Measurements from ENCODE around the gene ANGPT4. TPM values are rescaled to one million over a fixed set of nuclear protein-coding genes. Genes with fewer than 3 reads are reported as not detected.

The ANGPT4 gene
- total RNA-seq, 1 donor from 2014 or later, result not detected

DNA sequence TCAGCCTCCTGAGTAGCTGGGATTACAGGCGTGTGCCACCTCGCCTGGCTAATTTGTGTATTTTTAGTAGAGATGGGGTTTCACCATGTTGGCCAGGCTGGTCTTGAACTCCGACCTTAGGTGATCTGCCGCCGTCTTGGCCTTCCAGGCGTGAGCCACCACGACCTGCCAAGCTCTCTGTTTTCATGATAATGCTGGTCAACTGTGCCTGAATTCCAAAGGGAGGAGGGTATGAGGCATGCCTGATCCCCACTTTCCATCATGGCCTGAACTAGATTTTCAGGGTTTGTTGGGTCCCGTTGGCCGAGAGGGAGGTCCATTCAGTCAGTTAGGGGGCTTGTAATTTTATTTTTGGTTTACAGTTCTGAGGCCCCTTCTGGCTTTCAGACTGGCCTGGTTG is 28.0 kb upstream of the ANGPT4 start:
- no peak for DNase-seq (ENCODE audit: low read depth)
- TF ChIP-seq, protein P1, sequence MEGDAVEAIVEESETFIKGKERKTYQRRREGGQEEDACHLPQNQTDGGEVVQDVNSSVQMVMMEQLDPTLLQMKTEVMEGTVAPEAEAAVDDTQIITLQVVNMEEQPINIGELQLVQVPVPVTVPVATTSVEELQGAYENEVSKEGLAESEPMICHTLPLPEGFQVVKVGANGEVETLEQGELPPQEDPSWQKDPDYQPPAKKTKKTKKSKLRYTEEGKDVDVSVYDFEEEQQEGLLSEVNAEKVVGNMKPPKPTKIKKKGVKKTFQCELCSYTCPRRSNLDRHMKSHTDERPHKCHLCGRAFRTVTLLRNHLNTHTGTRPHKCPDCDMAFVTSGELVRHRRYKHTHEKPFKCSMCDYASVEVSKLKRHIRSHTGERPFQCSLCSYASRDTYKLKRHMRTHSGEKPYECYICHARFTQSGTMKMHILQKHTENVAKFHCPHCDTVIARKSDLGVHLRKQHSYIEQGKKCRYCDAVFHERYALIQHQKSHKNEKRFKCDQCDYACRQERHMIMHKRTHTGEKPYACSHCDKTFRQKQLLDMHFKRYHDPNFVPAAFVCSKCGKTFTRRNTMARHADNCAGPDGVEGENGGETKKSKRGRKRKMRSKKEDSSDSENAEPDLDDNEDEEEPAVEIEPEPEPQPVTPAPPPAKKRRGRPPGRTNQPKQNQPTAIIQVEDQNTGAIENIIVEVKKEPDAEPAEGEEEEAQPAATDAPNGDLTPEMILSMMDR (conservative IDR thresholded peaks at IDR 0.05; ENCODE audit: low read depth, low read length), result no peak
- no peak overlapping the region for H3K4me3 ChIP-seq (ENCODE audit: low read depth, low read length)

GRCh38 chr20:942611-943010 is 26.5 kb upstream of the ANGPT4 start:
- TF ChIP-seq, protein P1 (conservative IDR thresholded peaks at IDR 0.05; ENCODE audit: low read depth, low read length), result no peak
- no peak overlapping the region for H3K4me3 ChIP-seq (ENCODE audit: low read depth, low read length)

DNA sequence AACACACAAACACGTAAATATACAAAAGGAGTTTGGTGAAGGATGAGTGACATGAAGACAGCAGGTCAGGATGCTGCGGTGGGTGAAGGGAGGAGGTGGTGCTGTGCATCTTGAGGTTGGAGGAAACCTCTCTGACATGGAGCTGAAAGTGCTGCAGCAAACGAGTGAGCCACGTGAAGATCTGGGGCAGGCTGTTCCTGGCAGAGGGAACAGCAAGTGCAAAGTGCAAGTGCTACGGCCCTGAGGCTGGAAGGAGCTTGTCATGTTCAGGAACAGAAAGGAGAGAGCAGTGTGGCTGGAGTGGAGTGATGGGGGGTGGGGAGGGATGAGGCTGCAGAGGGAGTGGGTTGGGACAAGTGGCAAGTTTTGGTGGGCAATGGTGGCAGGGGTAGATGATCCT is 24.8 kb upstream of the ANGPT4 start:
- TF ChIP-seq, protein P1 (conservative IDR thresholded peaks at IDR 0.05; ENCODE audit: low read depth, low read length), result no peak
- no peak for DNase-seq (ENCODE audit: low read depth)
- no peak overlapping the region for H3K4me3 ChIP-seq (ENCODE audit: low read depth, low read length)

More at GRCh38 chr20:942611-943010, 26.5 kb upstream of the ANGPT4 start:
- no peak for DNase-seq (ENCODE audit: low read depth)

GRCh38 chr20:939606-940005 is 23.5 kb upstream of the ANGPT4 start:
- H3K4me3 ChIP-seq (ENCODE audit: low read depth, low read length), result no peak overlapping the region
- no peak for DNase-seq (ENCODE audit: low read depth)
- TF ChIP-seq, protein P1 (conservative IDR thresholded peaks at IDR 0.05; ENCODE audit: low read depth, low read length), result no peak

GRCh38 chr20:934186-934840 is 18.2 kb upstream of the ANGPT4 start:
- no peak for DNase-seq (ENCODE audit: low read depth)
- no peak overlapping the region for H3K4me3 ChIP-seq (ENCODE audit: low read depth, low read length)
- TF ChIP-seq, protein P1 (conservative IDR thresholded peaks at IDR 0.05; ENCODE audit: low read depth, low read length), result no peak

GRCh38 chr20:933029-933428 is 16.9 kb upstream of the ANGPT4 start:
- DNase-seq (ENCODE audit: low read depth), result no peak
- no peak overlapping the region for H3K4me3 ChIP-seq (ENCODE audit: low read depth, low read length)
- TF ChIP-seq, protein P1 (conservative IDR thresholded peaks at IDR 0.05; ENCODE audit: low read depth, low read length), result no peak

GRCh38 chr20:931401-931800 is 15.3 kb upstream of the ANGPT4 start:
- TF ChIP-seq, protein P1 (conservative IDR thresholded peaks at IDR 0.05; ENCODE audit: low read depth, low read length), result no peak
- DNase-seq (ENCODE audit: low read depth), result no peak
- H3K4me3 ChIP-seq (ENCODE audit: low read depth, low read length), result no peak overlapping the region

Data from epithelial cell of proximal tubule (primary cell).